GM12878 (cell line): ENCODE measurements around the gene EIF4E. TPM values are rescaled to one million over a fixed set of nuclear protein-coding genes. Genes with fewer than 3 reads are reported as not detected.

Experiments used
- ATAC-seq: fragments of 200-7000 bp; cut with Tn5 transposase; 3 replicates; pipeline ENCODE4 v1.9.1; 2020; ENCODE audit warnings: mild to moderate bottlenecking, moderate library complexity
- BruUV-seq: library from RNA; stranded (reverse); fragments of 400-500 nt; replicated peaks from 2 replicates; lab custom pipeline; 2021; lab: Mats Ljungman, UMichigan
- CTCF ChIA-PET: fragments of 300-600 bp; sonication (Branson Sonifier 250); formaldehyde crosslinking; extraction: SDS; loops from one replicate; lab custom pipeline; 2021; ENCODE audit warnings: inconsistent platforms; lab: Yijun Ruan, JAX
- POLR2A ChIA-PET: fragments of 350-600 bp; formaldehyde crosslinking; extraction: SDS; loops from one replicate; lab custom pipeline; 2021; ENCODE audit warnings: inconsistent platforms; lab: Charles Lee
- RAD21 ChIA-PET: fragments of 300-600 bp; sonication (Branson Sonifier 250); formaldehyde crosslinking; loops from one replicate; lab custom pipeline; 2023; ENCODE audit warnings: antibody characterized with exemption; ENCODE audit not compliant: unreplicated experiment; lab: Charles Lee
- SMC1A ChIA-PET: fragments of 300-600 bp; sonication (Branson Sonifier 250); formaldehyde crosslinking; loops from one replicate; lab custom pipeline; 2023; ENCODE audit not compliant: unreplicated experiment, uncharacterized antibody; lab: Charles Lee
- DNase-seq: peaks from one replicate; pipeline ENCODE4 v3.0.0-alpha.2; 2011; ENCODE audit warnings: low read depth, low spot score
- FAIRE-seq: peaks from 3 replicates; lab custom pipeline; 2011; peaks lifted over from hg19 to GRCh38; lab: Jason Lieb, UNC
- H2AFZ ChIP-seq: 2 replicates; pipeline ENCODE4 v1.6.0; 2011; ENCODE audit warnings: low read depth, low read length, control low read depth; ENCODE audit not compliant: control insufficient read depth
- H3K27ac ChIP-seq: 2 replicates; pipeline ENCODE4 v1.5.1; 2011; ENCODE audit warnings: control low read depth; ENCODE audit not compliant: control insufficient read depth, insufficient read depth
- H3K27me3 ChIP-seq, 2 experiments: replicated peaks in 1 of 2; 2 replicates each; pipeline versions ENCODE4 v1.6.0 to v1.6.1; 2011; ENCODE audit warnings: low read length in 1 of 2; ENCODE audit not compliant: control insufficient read depth in 2 of 2, insufficient read depth in 2 of 2
- H3K36me3 ChIP-seq, 2 experiments: 2 replicates each; pipeline ENCODE4 v1.5.1; 2011; ENCODE audit warnings: low read length in 1 of 2; ENCODE audit not compliant: control insufficient read depth in 2 of 2, insufficient read depth in 2 of 2
- H3K4me1 ChIP-seq: 2 replicates; pipeline ENCODE4 v1.6.1; 2011; ENCODE audit warnings: mild to moderate bottlenecking, low read length, moderate library complexity, mixed read lengths; ENCODE audit not compliant: control insufficient read depth, insufficient read depth
- H3K4me2 ChIP-seq: 2 replicates; pipeline ENCODE4 v1.6.0; 2011; ENCODE audit warnings: control low read depth; ENCODE audit not compliant: control insufficient read depth, insufficient read depth
- H3K4me3 ChIP-seq: fragments of 200-600 bp; sonication (generic); 2 replicates; pipeline ENCODE4 v1.5.1; 2016
- H3K79me2 ChIP-seq: 2 replicates; pipeline ENCODE4 v1.6.0; 2011; ENCODE audit warnings: low read length; ENCODE audit not compliant: control insufficient read depth, insufficient read depth
- H3K9ac ChIP-seq: 2 replicates; pipeline ENCODE4 v1.8.0; 2011; ENCODE audit warnings: low read length, control low read depth, mixed read lengths; ENCODE audit not compliant: control insufficient read depth, insufficient read depth
- H3K9me3 ChIP-seq: replicated peaks from 3 replicates; pipeline ENCODE4 v1.5.1; 2011; ENCODE audit warnings: mild to moderate bottlenecking, low read length; ENCODE audit not compliant: control insufficient read depth, insufficient read depth
- H4K20me1 ChIP-seq: 2 replicates; pipeline ENCODE4 v1.6.0; 2011; ENCODE audit not compliant: control insufficient read depth, insufficient read depth
- ASH2L ChIP-seq: fragments of 300-600, 200-600 bp; sonication (generic); IDR thresholded peaks from 2 replicates; pipeline ENCODE4 v1.6.1; 2017; ENCODE audit warnings: low read depth, mild to moderate bottlenecking, borderline replicate concordance
- BACH1 ChIP-seq: fragments of 450-650 bp; IDR thresholded peaks from 2 replicates; pipeline ENCODE4 v1.6.1; 2017; ENCODE audit warnings: mild to moderate bottlenecking, borderline replicate concordance
- BHLHE40 ChIP-seq, 2 experiments: fragments of 450-650 bp in 1 of 2; IDR thresholded peaks; 2 replicates each; pipeline ENCODE4 v1.6.1; 2011 to 2017; ENCODE audit warnings: low read depth in 2 of 2, borderline replicate concordance in 1 of 2, improper control_type of control experiment in 1 of 2, low read length in 1 of 2, mild to moderate bottlenecking in 1 of 2
- BRCA1 ChIP-seq: IDR thresholded peaks from 2 replicates; pipeline ENCODE4 v1.6.1; 2011; ENCODE audit warnings: low read depth, low read length, improper control_type of control experiment
- CBFB ChIP-seq: IDR thresholded peaks from 2 replicates; pipeline ENCODE4 v1.6.1; 2016; ENCODE audit warnings: antibody characterized with exemption, low read depth
- CREM ChIP-seq: IDR thresholded peaks from 2 replicates; pipeline ENCODE4 v1.6.1; 2014; ENCODE audit warnings: antibody characterized with exemption, low read depth
- FOS ChIP-seq: IDR thresholded peaks from 3 replicates; pipeline ENCODE4 v1.6.1; 2011; ENCODE audit warnings: borderline replicate concordance; ENCODE audit not compliant: insufficient read length; ENCODE audit errors: extremely low read depth
- HCFC1 ChIP-seq: fragments of 150-350 bp; IDR thresholded peaks from 2 replicates; pipeline ENCODE4 v1.6.1; 2014; ENCODE audit warnings: low read length
- HDGF ChIP-seq: fragments of 450-650 bp; IDR thresholded peaks from 2 replicates; pipeline ENCODE4 v1.6.1; 2016; ENCODE audit warnings: antibody characterized with exemption
- JUND ChIP-seq: IDR thresholded peaks from 2 replicates; pipeline ENCODE4 v1.6.1; 2012; ENCODE audit warnings: low read depth, mild to moderate bottlenecking, low read length, improper control_type of control experiment, moderate library complexity
- KDM1A ChIP-seq: fragments of 200-600 bp; sonication (generic); IDR thresholded peaks from 2 replicates; pipeline ENCODE4 v1.6.1; 2016; ENCODE audit warnings: borderline replicate concordance
- NBN ChIP-seq: fragments of 450-650 bp; IDR thresholded peaks from 2 replicates; pipeline ENCODE4 v1.6.1; 2016
- NFIC ChIP-seq: IDR thresholded peaks from 2 replicates; pipeline ENCODE4 v1.6.1; 2012; ENCODE audit warnings: low read depth, mild to moderate bottlenecking, inconsistent platforms, low read length, moderate library complexity
- POLR2A ChIP-seq: IDR thresholded peaks from 2 replicates; pipeline ENCODE4 v1.6.1; 2011; ENCODE audit warnings: low read depth, mild to moderate bottlenecking, low read length
- POLR2AphosphoS2 ChIP-seq: IDR thresholded peaks from 2 replicates; pipeline ENCODE4 v1.6.1; 2011; ENCODE audit warnings: low read depth, mild to moderate bottlenecking, low read length, improper control_type of control experiment, moderate library complexity
- RAD21 ChIP-seq: IDR thresholded peaks from 2 replicates; pipeline ENCODE4 v1.6.1; 2011; ENCODE audit warnings: mild to moderate bottlenecking, low read depth, low read length, moderate library complexity; ENCODE audit not compliant: insufficient read depth
- RFX5 ChIP-seq: IDR thresholded peaks from 2 replicates; pipeline ENCODE4 v1.6.1; 2011; ENCODE audit warnings: low read depth, low read length, improper control_type of control experiment
- RUNX3 ChIP-seq: IDR thresholded peaks from 2 replicates; pipeline ENCODE4 v1.6.1; 2012; ENCODE audit warnings: low read length, inconsistent platforms
- SREBF1 ChIP-seq: IDR thresholded peaks from 2 replicates; pipeline ENCODE4 v1.6.1; 2012; ENCODE audit warnings: mild to moderate bottlenecking, low read length
- SRF ChIP-seq, 2 experiments: IDR thresholded peaks; 2 replicates each; pipeline ENCODE4 v1.6.1; 2011; ENCODE audit warnings: low read depth in 2 of 2, low read length in 2 of 2, mild to moderate bottlenecking in 1 of 2, moderate library complexity in 1 of 2
- ZNF622 ChIP-seq: fragments of 450-650 bp; IDR thresholded peaks from 2 replicates; pipeline ENCODE4 v1.6.1; 2017; ENCODE audit warnings: mild to moderate bottlenecking, inconsistent platforms
- WGBS: methylation state at CpG from one replicate; pipeline ENCODE4 v1.1.6; 2016; ENCODE audit warnings: low lambda C conversion rate; ENCODE audit not compliant: insufficient replicate concordance, insufficient coverage; ENCODE audit errors: missing lambda C conversion rate; 5-methylcytosine and 5-hydroxymethylcytosine counted together
- in situ Hi-C: fragments of 300-500 bp; cut with MboI; formaldehyde crosslinking; loops from 9 replicates; pipeline ENCODE4 v1.14.3; 2018; ENCODE audit warnings: mixed read lengths
- intact Hi-C: fragments of 100-400 bp; cut with micrococcal nuclease; formaldehyde crosslinking; loops from one replicate; pipeline ENCODE4 v1.14.2; 2022; ENCODE audit not compliant: unreplicated experiment
- polyA plus RNA-seq, 11 experiments: library from polyadenylated mRNA; depleted of rRNA in 4 of 11; unstranded in 6 of 11; stranded (reverse) in 5 of 11; fragments of >200 nt; fragmentation: Nextera tagmentation in 4 of 11; fragmentation: Illumina TruSeq in 1 of 11; extraction: Ambion mirVana in 4 of 11; extraction: Trizol in 1 of 11; gene quantifications; 1 replicate in 1 of 11; 2 replicates in 10 of 11; pipeline versions ENCODE4 v1.2.1 to v1.2.3, GENCODE V29; 2011 to 2016; ENCODE audit warnings: inconsistent platforms in 2 of 11, missing spikeins in 2 of 11, low read depth in 1 of 11
- total RNA-seq, 4 experiments: library from RNA; depleted of rRNA in 3 of 4; stranded (reverse); fragments of >200 nt in 3 of 4; fragmentation: Illumina TruSeq in 1 of 4; extraction: Trizol in 1 of 4; gene quantifications; 2 replicates each; pipeline versions ENCODE4 v1.2.1 to v1.2.3, GENCODE V29; 2013 to 2021
- TF ChIP-seq, protein P1 (sequence below): fragments of 450-650 bp; IDR thresholded peaks from 2 replicates; pipeline ENCODE4 v1.6.1; 2017; ENCODE audit warnings: borderline replicate concordance
- TF ChIP-seq, protein P2 (sequence below): IDR thresholded peaks from 2 replicates; pipeline ENCODE4 v1.6.1; 2012; ENCODE audit warnings: low read depth, low read length, improper control_type of control experiment
- TF ChIP-seq, protein P3 (sequence below): fragments of 450-650 bp; IDR thresholded peaks from 2 replicates; pipeline ENCODE4 v1.6.1; 2017; ENCODE audit warnings: mild to moderate bottlenecking

Gene EIF4E
- total and polyA plus RNA-seq, 10 of the 15 experiments (the other 5 are each of a cell fraction or from before 2014, with no cell fraction given): 104 to 372 (median 163) TPM

DNA sequence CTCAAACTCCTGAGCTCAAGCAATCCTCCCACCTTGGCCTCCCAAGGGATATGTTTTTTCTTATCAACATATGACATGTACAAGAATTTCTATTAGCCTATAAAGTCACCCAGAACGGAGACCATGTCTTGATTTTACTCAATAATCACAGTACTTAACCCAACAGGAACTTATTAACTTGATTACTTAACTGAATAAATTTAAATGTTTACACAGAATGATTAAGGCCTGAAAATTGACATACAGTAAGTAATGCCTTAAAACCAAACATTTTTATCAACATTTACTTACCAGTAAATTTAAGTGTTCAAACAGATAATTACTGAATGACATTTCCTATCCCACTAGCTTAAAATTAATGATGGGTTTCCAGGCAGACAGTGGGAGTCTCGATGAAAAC is 25.4 kb downstream of the EIF4E start (continued):
- TF ChIP-seq, protein P1, sequence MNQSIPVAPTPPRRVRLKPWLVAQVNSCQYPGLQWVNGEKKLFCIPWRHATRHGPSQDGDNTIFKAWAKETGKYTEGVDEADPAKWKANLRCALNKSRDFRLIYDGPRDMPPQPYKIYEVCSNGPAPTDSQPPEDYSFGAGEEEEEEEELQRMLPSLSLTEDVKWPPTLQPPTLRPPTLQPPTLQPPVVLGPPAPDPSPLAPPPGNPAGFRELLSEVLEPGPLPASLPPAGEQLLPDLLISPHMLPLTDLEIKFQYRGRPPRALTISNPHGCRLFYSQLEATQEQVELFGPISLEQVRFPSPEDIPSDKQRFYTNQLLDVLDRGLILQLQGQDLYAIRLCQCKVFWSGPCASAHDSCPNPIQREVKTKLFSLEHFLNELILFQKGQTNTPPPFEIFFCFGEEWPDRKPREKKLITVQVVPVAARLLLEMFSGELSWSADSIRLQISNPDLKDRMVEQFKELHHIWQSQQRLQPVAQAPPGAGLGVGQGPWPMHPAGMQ: no peak
- TF ChIP-seq SREBF1 (no peak), BACH1 (no peak), NFIC (no peak), RAD21 (no peak), CBFB (no peak), KDM1A (no peak), BHLHE40 (IDR thresholded peaks at IDR 0.05; ENCODE audit: borderline replicate concordance in 1 of 2, low read depth in 2 of 2, low read length in 1 of 2) (no peak)
- TF ChIP-seq, protein P2, sequence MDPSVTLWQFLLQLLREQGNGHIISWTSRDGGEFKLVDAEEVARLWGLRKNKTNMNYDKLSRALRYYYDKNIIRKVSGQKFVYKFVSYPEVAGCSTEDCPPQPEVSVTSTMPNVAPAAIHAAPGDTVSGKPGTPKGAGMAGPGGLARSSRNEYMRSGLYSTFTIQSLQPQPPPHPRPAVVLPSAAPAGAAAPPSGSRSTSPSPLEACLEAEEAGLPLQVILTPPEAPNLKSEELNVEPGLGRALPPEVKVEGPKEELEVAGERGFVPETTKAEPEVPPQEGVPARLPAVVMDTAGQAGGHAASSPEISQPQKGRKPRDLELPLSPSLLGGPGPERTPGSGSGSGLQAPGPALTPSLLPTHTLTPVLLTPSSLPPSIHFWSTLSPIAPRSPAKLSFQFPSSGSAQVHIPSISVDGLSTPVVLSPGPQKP: no peak

GRCh38 chr4:98899277-98899676 is 29.7 kb downstream of the EIF4E start:
- CTCF ChIA-PET: no interaction called here
- H3K27ac ChIP-seq: no peak overlapping the region
- FAIRE-seq (no peak), DNase-seq (no peak), ATAC-seq (no peak)
- H3K79me2 ChIP-seq: peaks cover 41% of the 10 kb centered on the region
- SMC1A ChIA-PET: interaction anchor here (1.0 to 1.3 kb wide), 2 partner anchors 11 to 23 kb away, joined by 4 read pairs; no protein-coding TSS in a partner anchor
- peaks cover 1 to 24% of the 10 kb centered on the region in 2 experiments for H3K36me3 ChIP-seq
- no peaks in the 10 kb centered on the region for H3K9me3 ChIP-seq
- RAD21 ChIA-PET: interaction anchor here (1.0 kb wide), 1 partner anchor 30 kb away, joined by 4 read pairs; the partner anchor contains the start of gene EIF4E
- BruUV-seq: no TSS peak
- intact Hi-C loops: no loop called here
- H2AFZ ChIP-seq: no peak overlapping the region
- no peak overlapping the region for H3K4me3 ChIP-seq
- POLR2A ChIA-PET: interaction anchor here (0.6 kb wide), 1 partner anchor 12 kb away, joined by 7 read pairs; no protein-coding TSS in a partner anchor
- no peak overlapping the region for H3K4me2 ChIP-seq
- in situ Hi-C loops: no loop called here
- no peaks in the 10 kb centered on the region for H3K4me1 ChIP-seq
- H4K20me1 ChIP-seq: no peaks in the 10 kb centered on the region; the same call in 1 of the 2 replicates
- H3K27me3 ChIP-seq: no peaks in the 10 kb centered on the region
- WGBS: 97% methylated on average over 1 of the region's 1 CpG
- H3K9ac ChIP-seq: no peak overlapping the region
- TF ChIP-seq, protein P3, sequence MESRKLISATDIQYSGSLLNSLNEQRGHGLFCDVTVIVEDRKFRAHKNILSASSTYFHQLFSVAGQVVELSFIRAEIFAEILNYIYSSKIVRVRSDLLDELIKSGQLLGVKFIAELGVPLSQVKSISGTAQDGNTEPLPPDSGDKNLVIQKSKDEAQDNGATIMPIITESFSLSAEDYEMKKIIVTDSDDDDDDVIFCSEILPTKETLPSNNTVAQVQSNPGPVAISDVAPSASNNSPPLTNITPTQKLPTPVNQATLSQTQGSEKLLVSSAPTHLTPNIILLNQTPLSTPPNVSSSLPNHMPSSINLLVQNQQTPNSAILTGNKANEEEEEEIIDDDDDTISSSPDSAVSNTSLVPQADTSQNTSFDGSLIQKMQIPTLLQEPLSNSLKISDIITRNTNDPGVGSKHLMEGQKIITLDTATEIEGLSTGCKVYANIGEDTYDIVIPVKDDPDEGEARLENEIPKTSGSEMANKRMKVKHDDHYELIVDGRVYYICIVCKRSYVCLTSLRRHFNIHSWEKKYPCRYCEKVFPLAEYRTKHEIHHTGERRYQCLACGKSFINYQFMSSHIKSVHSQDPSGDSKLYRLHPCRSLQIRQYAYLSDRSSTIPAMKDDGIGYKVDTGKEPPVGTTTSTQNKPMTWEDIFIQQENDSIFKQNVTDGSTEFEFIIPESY: no peak
- TF ChIP-seq ASH2L: no peak
- no peak for TF ChIP-seq ZNF622
- no peak for TF ChIP-seq RFX5
- no peak for TF ChIP-seq POLR2A
- TF ChIP-seq RUNX3: no peak
- TF ChIP-seq POLR2AphosphoS2: no peak
- TF ChIP-seq HDGF: no peak
- TF ChIP-seq NBN: no peak
- no peak for TF ChIP-seq FOS
- TF ChIP-seq BRCA1: no peak
- no peak for TF ChIP-seq SRF (IDR thresholded peaks at IDR 0.05; ENCODE audit: low read depth in 2 of 2, low read length in 2 of 2)
- TF ChIP-seq CREM: no peak
- TF ChIP-seq JUND: no peak
- no peak for TF ChIP-seq HCFC1
